NCI-H774 (cell line): ENCODE measurements around the gene FAM174C.

Experiments
- DNase-seq: peaks from one replicate; lab custom pipeline; 2025; lab: John Stamatoyannopoulos, UW

FAM174C gene

GRCh38 chr19:1286487-1287353 is 11.4 kb downstream of the FAM174C start:
- no peak for DNase-seq

GRCh38 chr19:1287354-1288225 is 12.3 kb downstream of the FAM174C start:
- no peak for DNase-seq

- no peak for DNase-seq
Observed at GRCh38 chr19:1288226-1288612, 12.9 kb downstream of the FAM174C start.

- DNase-seq: no peak
Observed at GRCh38 chr19:1288833-1289685, 13.7 kb downstream of the FAM174C start.

GRCh38 chr19:1289686-1290025 is 14.3 kb downstream of the FAM174C start:
- DNase-seq: no peak

- DNase-seq: no peak
Observed at GRCh38 chr19:1290196-1290702, 14.9 kb downstream of the FAM174C start.

- no peak for DNase-seq
Observed at GRCh38 chr19:1290703-1291651, 15.6 kb downstream of the FAM174C start.

- DNase-seq: no peak
Observed at GRCh38 chr19:1291761-1292418, 16.6 kb downstream of the FAM174C start.

GRCh38 chr19:1292419-1293151 is 17.3 kb downstream of the FAM174C start:
- DNase-seq: no peak

GRCh38 chr19:1293782-1294604 is 18.7 kb downstream of the FAM174C start:
- DNase-seq: no peak

- no peak for DNase-seq
Observed at GRCh38 chr19:1294688-1295087, 19.4 kb downstream of the FAM174C start.

GRCh38 chr19:1295169-1296012 is 20.1 kb downstream of the FAM174C start:
- DNase-seq: no peak

- DNase-seq: no peak
Observed at GRCh38 chr19:1296078-1296477, 20.7 kb downstream of the FAM174C start.

- DNase-seq: no peak
Observed at GRCh38 chr19:1296575-1297271, 21.4 kb downstream of the FAM174C start.

GRCh38 chr19:1298235-1298634 is 22.9 kb downstream of the FAM174C start:
- no peak for DNase-seq

- no peak for DNase-seq
Observed at GRCh38 chr19:1299801-1300200, 24.5 kb downstream of the FAM174C start.
